DMS 273 treated with DMSO at 0.1 percent for 48 hours (cell line): ENCODE results near the gene TCIRG1.

Source experiments
- DNase-seq: peaks from one replicate; lab custom pipeline; 2025; lab: John Stamatoyannopoulos, UW

Gene TCIRG1

DNA sequence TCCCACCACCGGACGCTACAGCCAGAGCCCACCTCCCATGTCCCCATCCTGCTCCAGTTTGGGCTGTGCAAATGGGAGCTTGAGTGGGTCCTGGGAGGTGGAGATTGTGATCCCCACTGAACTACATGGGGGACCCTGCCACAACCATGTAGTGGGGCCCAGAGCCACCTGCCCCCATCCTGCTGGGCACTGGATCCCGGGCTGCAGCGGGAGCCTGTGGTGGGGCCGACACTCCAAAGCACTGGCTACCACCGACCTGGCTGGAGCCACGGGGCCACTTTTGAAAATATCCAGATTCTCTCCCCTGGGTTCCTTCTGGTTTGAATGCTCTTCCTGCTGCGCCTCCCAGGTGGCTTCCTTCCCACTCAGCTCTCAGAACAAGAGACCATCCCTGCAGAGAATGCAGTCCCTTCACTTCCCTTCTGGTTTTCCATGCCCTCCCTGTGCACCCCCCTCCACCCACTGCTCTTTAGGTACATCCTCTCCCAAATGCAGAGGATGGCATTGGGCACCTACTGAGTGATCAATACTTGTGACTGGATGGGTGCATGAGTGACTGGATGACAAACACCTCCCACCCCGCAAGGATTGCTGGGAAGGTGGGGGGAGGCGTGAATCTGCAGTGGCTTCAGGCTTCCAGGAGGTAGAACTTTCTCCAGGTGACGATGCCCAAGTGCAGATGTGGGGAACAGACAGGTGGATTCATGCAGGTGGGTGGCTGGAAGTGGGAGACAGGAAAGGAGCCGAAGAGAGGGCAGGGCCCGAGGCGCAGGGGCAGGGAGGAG, 34.1 kb upstream of the TCIRG1 start:
- DNase-seq: no peak

DNA sequence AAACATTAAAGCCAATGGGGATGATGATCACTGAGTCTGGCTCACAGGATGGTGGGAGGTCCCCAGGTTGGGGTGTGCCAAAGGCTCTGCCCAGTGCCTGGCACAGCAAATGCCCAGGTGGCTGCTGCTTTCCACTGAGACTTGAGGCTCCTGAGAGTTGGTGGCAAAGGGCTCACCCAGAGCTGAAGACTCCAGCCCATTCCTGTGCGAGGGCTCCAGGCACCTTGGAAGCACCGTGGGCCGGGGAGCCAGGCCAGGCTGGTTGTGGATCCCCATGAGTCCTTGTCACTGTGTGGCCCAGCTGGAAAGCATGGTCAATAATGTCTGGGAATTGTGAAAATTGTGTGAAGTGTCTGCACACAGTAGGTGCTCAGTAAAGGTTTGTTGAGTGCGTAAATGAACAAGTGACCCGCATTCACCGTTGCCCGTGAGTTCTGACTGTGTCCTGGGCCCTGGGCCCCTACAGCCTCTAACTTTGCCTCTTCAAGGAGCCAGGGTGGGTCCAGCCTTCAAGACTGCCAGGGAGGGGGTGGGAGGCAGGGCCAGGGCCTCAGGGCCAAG, 32.1 kb upstream of the TCIRG1 start:
- no peak for DNase-seq

GRCh38 chr11:68007498-68008380, 31.1 kb upstream of the TCIRG1 start:
- no peak for DNase-seq

- DNase-seq: no peak
Measured at GRCh38 chr11:68008381-68009337, 30.2 kb upstream of the TCIRG1 start.

GRCh38 chr11:68009391-68010089, 29.3 kb upstream of the TCIRG1 start:
- no peak for DNase-seq

GRCh38 chr11:68010090-68011041, 28.5 kb upstream of the TCIRG1 start, which contains the start of gene ALDH3B1:
ALDH3B1 (plus strand) TSS chr11:68010327; CDS start chr11:68015298, 4,971 bp downstream.
- DNase-seq: no peak

GRCh38 chr11:68011051-68011943, 27.5 kb upstream of the TCIRG1 start:
- no peak for DNase-seq

- no peak for DNase-seq
Measured at GRCh38 chr11:68012044-68012842, 26.6 kb upstream of the TCIRG1 start.

GRCh38 chr11:68012843-68013610, 25.8 kb upstream of the TCIRG1 start:
- no peak for DNase-seq

DNA sequence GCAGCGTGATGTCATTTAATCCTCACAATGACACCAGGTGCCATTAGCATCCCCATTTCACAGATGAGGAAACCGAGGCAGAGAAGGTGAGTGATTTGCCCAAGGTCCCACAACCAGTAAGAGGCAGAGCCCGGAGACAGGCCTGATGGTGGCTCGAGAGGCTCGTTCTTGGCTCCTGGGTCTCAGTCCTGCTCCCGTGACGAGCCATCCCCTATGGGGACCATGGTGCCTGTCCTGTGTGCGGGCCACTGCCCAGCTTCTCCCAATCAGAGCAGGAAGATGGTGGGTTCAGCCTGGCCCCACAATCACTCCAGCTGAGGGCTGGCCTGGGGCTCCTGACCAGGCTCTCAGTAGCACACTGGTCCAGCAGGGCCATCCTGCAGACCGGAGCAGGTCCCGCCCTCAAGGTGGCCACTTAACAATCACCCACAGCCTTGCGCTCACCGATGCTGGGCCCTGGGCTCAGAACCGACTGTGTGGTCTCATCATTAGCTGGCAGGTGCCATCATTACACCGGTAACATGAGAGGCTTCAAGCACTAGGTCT, 25.1 kb upstream of the TCIRG1 start:
- DNase-seq: no peak

GRCh38 chr11:68014157-68014946, 24.5 kb upstream of the TCIRG1 start:
- DNase-seq: no peak

- DNase-seq: no peak
Measured at GRCh38 chr11:68014947-68015447, 23.8 kb upstream of the TCIRG1 start.

DNA sequence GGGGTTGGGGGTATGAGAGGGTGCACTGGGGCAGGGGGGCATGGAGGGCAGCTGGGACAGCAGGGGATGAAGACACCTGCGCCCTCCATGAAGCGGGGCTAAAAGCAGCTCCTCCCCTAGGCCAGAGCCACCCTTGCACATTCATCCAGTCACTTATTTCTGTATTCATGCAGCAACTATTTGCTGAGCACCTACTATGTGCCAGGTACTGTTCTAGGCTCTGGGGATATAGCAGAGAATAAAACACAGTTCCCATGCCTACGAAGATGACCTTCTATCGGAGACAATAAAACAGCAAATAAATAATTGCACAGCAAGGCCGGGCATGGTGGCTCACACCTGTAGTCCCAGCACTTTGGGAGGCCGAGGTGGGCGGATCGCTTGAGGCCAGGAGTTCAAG, 23.4 kb upstream of the TCIRG1 start:
- no peak for DNase-seq

- no peak for DNase-seq
Measured at GRCh38 chr11:68016161-68016903, 22.5 kb upstream of the TCIRG1 start.
